NCI-H1436 (cell line): Measurements from ENCODE around the gene LEFTY2.
"Not testable (repeated sequence)": the region's sequence is repeated elsewhere in the genome, so short reads cannot be mapped to it uniquely, and the experiment has no call there.

Experiments used
- DNase-seq: peaks from one replicate; lab custom pipeline; 2025; lab: John Stamatoyannopoulos, UW

The LEFTY2 gene

DNA sequence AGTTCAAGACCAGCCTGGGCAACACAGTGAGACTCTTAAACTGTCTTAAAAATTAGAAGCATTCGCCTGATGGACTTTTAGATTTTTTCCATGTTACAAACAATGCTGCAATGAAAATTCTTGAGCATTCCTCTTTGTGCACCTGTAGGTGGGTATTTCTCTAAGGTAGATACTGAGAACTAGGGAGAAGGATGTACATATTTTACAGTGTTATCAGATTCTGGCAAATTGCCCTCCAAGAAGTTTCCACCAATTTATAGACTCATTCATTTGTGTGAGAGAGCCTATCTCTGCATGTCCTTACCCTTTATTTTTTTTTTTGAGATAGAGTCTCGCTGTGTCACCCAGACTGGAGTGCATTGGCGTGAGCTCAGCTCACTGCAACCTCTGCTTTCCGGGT, 12.3 kb upstream of the LEFTY2 start:
- DNase-seq, result no peak

DNA sequence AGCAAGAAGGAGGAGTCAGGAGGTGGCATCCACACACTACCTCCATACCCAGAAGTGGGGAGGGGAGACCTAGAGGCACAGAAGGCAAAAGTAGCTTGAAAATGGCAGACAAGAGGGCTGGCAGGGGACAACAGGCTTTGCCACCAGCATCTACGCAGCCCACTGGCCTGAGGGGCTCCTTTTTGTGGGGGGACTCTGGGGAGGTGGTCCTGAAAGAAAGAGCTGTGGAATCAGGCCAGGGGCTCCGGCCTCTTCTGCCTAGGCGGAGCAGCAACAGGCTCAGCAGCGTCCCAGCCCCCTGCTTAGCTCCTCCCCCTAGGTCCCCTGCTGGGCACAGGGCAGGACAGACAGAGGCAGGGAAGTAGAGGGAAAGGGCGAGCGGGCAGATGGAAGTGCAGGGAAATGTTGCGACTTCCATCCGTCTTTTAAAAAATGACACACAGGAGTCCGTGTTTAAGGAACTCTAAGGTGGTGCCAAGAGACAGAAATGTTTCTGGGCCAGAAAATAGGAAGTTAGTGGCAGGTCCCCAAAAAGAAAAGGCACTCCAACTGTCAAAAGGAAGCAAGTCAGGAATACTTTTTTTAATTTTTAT, 10.0 kb upstream of the LEFTY2 start:
- DNase-seq, result no peak

- no peak for DNase-seq
These were observed 8.0 kb upstream of the LEFTY2 start for GRCh38 chr1:225949041-225949440.

DNA sequence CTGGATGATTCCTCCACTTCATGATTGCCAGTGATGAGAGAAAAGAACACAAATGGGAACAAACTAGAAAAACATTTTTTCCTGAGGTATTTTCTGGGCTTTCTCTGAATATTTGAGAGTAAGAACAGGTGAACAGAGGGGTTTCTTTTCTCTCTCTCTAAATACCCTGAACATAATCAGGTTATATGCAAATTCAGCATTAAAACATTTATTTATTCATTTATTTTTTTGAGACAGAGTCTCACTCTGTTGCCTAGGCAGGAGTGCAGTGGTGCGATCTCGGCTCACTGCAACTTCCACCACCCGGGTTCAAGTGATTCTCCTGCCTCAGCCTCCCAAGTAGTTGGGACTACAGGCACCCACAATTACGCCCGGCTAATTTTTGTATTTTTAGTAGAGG, 5.8 kb upstream of the LEFTY2 start:
- DNase-seq, result no peak

DNA sequence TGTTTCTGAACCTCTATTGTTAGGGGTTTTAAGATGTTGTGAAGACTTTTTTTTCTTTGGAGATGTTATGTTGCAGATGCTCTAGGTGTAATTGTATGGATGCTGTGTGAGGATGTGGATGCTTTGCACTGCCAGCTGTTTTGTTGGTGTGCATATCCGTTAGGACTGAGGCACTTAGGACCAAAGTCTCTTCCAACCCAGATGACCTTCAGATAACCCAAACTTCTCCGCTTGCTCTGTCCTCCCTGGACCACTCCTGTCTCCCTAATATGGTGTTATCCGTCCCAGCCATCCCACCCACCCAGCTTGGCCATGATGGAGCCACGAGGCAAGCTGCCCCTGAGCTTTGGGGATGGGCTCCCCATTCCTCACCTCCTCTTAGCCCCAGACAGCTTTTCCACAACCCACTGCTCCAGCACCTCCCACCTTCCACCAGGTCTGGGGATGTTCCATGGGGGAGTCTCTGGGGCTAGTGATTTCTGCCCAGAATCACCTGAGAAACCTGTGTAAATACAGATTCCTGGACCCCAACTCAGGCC, 5.1 kb upstream of the LEFTY2 start:
- DNase-seq, result no peak

GRCh38 chr1:225945564-225945963, 4.5 kb upstream of the LEFTY2 start:
- DNase-seq, result no peak

- no peak for DNase-seq
These were observed 3.9 kb upstream of the LEFTY2 start for GRCh38 chr1:225944951-225945350.

DNA sequence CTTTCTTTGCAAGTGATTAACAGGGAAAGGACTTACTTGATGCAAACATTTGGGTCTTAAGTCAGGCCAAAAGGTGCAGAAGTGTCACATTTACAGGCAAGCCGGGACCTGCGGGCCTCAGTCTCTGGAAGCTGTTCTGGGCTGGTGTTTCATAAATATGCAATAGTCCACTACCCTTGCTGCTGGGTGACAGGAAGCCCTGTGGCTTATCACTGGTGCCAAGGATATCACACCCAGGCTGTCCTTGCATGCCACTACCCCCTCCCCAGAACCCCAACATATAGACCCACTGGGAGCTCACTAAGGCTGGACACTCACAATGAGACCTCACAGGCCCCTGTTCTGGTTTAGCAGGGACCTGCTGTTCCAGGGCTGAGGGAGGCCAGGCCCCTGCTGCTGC, 3.4 kb upstream of the LEFTY2 start:
- DNase-seq, result no peak

DNA sequence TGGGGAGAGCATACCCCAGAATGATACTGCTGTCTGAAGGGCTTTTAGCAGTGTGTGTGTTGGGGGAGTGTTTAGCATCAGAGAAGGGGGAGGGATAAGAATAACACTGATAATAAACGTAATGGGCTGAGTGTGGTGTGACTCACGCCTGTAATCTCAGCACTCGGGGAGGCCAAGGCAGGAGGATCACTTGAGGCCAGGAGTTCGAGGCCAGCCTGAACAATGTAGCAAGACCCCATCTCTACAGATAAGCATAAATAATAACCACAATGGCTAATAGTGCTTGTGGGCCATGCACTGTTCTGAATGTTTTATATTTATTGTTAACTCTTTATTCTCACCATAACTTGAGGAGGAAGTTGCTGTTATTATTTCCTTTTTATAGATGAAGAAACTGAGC, 2.6 kb upstream of the LEFTY2 start:
- DNase-seq, result no peak

GRCh38 chr1:225942574-225942973, 1.6 kb upstream of the LEFTY2 start:
- DNase-seq, result no peak

- DNase-seq, result no peak
These were observed 862 bp upstream of the LEFTY2 start for GRCh38 chr1:225941942-225942222.

- DNase-seq, result no peak
These were observed 452 bp downstream of the LEFTY2 start for GRCh38 chr1:225940385-225941151.

DNA sequence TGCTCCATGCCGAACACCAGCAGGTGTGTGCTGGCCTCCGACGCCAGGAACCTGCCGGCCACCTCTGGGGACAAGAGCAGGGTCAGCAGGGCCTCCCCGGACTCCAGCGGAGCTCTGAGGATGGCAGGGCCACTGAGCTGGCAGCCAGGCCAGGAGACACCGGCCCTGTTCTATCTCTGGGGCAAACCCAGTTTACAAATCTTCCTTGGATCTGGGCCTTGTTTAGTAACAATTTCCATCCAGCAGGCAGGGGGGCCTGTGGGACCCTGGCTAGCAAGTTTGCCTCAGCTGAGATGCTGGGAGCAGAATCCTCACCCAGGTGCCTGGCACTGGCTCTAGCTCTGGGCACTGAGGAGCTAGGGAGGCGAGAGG, 1.1 kb downstream of the LEFTY2 start:
- DNase-seq, result not testable (repeated sequence)

GRCh38 chr1:225939097-225939938, 1.7 kb downstream of the LEFTY2 start:
- not testable (repeated sequence) for DNase-seq

DNA sequence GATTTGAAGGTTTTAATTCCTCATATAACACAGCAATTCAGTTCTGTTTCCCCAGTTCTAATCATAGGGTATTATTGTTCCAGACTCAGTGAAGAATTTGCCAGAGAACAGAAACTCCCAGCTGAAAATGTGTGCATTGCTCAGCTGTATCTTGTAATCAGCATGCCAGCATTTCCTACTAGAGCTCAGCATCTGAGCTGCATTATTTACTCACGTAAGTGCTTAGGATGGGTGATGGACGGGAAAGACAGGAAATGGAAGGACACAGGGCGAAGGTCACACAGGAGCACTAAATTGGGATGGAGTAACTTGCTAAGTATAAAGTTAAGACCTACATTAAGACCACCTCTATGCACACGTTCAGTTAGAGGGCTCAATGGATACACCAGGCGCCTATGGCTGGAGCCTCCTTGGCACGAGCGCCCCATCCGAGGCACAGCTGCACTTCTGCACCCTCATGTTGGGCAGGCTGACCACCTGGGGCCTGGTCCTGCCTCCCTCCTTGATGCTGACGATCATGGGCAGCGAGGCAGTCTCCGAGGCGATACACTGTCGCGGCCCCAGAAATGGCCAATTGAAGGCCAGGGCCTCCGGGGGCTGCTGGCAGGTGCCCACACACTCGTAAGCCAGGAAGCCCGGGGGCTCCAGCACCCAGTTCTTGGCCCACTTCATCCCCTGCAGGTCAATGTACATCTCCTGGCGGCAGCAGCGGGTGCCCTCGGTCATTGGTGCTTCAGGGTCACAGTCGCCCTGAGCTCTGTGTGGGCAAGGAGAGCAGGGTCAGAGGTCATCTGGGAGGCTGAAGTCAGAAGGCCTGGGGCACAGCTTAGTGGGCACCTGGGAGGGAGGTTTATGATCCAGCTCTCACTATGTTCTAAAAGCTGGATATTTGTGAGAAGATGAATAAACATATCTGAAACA, 3.7 kb downstream of the LEFTY2 start:
- no peak for DNase-seq

GRCh38 chr1:225936523-225936922, 4.5 kb downstream of the LEFTY2 start:
- no peak for DNase-seq

DNA sequence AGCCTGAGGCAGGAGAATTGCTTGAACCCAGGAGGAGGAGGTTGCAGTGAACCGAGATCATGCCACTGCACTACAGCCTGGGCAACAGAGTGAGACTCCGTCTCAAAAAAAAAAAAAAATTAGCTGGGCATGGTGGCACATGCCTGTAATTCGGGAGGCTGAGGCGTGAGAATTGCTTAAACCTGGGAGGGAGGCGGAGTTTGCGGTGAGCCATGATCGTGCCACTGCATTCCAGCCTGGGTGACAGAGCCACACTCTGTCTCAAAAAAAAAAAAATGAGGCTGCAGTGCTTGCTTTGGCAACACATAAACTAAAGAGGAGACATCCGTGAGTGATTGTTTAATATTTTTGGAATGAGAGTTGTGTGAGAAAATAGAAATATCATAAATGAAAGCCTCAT, 4.9 kb downstream of the LEFTY2 start:
- DNase-seq, result not testable (repeated sequence)

DNA sequence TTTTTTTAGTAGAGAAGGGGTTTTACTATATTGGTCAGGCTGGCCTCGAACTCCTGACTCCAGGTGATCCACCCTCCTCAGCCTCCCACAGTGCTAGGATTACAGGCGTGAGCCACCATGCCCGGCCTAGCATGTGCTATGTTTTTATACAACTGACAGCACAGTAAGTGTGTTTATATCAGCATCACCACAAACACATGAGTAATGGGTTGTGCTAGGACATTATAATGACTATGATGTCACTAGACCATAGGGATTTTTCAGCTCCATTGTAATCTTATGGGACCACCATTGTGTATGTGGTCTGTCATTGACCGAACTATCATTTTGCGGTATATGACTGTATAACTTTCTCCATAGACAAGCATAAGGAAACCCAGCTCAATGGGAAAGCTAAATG, 6.3 kb downstream of the LEFTY2 start:
- no peak for DNase-seq

DNA sequence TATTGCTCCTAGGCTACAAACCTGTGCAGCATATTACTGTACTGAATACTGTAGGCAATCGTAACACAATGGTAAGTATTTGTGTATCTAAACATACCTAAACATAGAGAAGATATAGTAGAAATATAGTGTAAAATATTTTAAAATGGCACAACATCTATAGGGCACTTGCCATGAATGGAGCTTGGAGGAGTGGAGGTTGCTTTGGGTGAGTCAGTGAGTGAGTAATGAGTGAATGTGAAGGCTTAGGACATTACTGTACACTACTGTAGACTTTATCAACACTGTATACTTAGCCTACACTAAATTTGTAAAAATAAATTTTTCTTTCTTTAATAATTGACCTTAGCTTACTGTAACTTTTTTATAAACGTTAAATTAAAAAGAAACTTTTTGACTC, 7.9 kb downstream of the LEFTY2 start:
- no peak for DNase-seq

DNA sequence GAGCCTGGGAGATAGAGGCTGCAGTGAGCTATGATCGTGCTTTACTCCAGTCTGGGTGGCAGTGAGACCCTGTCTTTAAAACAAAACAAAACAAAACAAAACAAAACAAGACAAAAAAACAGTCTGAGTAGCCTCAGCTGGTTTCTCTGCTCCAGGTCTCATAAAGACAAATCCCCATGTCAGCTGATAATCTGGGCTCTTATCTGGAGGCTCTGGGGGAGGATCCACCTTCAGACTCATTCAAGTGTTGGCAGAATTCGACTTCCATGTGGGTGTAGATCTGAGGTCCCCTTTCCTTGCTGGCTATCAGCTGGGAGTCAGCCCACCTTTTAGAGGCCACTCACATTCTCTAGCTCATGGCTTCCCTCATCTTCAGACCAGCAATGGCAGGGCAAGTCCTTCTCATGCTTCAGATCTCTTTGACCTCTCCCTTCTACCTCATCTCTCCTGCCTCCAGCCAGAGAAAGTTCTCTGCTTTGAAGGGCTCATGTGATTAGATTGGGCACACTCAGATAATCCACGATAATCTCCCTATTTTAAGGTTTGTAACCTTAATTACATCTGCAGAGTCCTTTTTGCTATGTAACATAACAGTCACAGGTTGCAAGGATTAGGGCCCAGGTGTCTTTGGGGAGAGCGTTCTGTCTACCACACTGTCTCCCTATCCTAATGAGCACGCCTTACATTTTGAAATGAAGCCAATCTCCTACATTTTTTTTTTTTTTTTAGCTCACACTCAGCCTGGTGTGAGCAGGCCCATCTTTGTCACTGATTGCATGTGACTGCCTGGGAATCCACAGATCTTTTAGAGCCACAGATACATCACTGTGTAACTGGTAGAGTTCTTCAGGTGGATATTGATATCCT, 9.5 kb downstream of the LEFTY2 start:
- DNase-seq, result no peak

DNA sequence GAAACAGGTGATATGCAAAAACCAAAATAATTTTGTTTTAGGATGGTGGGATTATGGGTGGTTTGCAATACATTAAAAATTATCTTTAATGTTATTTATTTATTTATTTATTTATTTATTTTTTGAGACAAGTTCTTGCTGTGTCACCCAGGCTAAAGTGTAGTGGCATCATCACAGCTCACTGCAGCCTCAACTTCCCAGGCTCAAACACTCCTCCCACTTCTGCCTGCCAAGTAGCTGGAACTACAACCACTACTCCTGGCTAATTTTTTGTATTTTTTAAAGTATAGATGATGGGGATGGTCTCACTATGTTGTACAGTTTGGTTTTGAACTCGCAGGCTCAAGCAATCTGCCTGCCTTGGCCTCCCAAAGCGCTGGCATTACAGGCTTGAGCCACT, 10.5 kb downstream of the LEFTY2 start:
- no peak for DNase-seq
